Stimulated activated CD4-positive, alpha-beta T cell treated with anti-CD3 and anti-CD28 coated beads, Interleukin-4, amount 100 ng/mL, for 1 hour (primary cell): ENCODE data around the gene SYCE3.
"Not testable (repeated sequence)": the region's sequence is repeated elsewhere in the genome, so short reads cannot be mapped to it uniquely, and the experiment has no call there.

Experiments
- DNase-seq: peaks from one replicate; pipeline ENCODE4 v3.0.0-alpha.2; 2020

Gene SYCE3

GRCh38 chr22:50529897-50530579, 32.7 kb downstream of the SYCE3 start, which contains the start of gene TYMP:
Gene TYMP (minus strand): TSS chr22:50530012. CDS start chr22:50529709, 303 bp downstream.
- DNase-seq = peak; percentile 76

GRCh38 chr22:50529416-50529896, 33.3 kb downstream of the SYCE3 start:
- DNase-seq = peak; percentile 15

GRCh38 chr22:50528682-50529415, 33.9 kb downstream of the SYCE3 start:
- DNase-seq = peak; percentile 13

GRCh38 chr22:50527921-50528681, 34.6 kb downstream of the SYCE3 start:
- DNase-seq = no peak

- no peak for DNase-seq
These were observed 35.6 kb downstream of the SYCE3 start for GRCh38 chr22:50526834-50527801.

GRCh38 chr22:50526108-50526833, 36.4 kb downstream of the SYCE3 start:
- peak; percentile 88 for DNase-seq

- no peak for DNase-seq
These were observed 36.9 kb downstream of the SYCE3 start for GRCh38 chr22:50525858-50526107.

- peak; percentile 99 for DNase-seq
These were observed 37.4 kb downstream of the SYCE3 start, which contains the start of gene SCO2 for GRCh38 chr22:50525104-50525857. Gene SCO2 (minus strand): TSS chr22:50525598. CDS start chr22:50524411, 1,187 bp downstream.

GRCh38 chr22:50524676-50525103, 38.0 kb downstream of the SYCE3 start:
- no peak for DNase-seq

GRCh38 chr22:50523806-50524675, 38.7 kb downstream of the SYCE3 start:
- DNase-seq = no peak

GRCh38 chr22:50523458-50523805, 39.3 kb downstream of the SYCE3 start:
- no peak for DNase-seq

GRCh38 chr22:50522806-50523438, 39.8 kb downstream of the SYCE3 start:
- no peak for DNase-seq

- DNase-seq = no peak
These were observed 40.4 kb downstream of the SYCE3 start for GRCh38 chr22:50522208-50522805.

GRCh38 chr22:50521710-50522109, 41.0 kb downstream of the SYCE3 start:
- no peak for DNase-seq

- DNase-seq = no peak
These were observed 41.8 kb downstream of the SYCE3 start for GRCh38 chr22:50520826-50521453.

GRCh38 chr22:50520184-50520583, 42.5 kb downstream of the SYCE3 start:
- DNase-seq = not testable (repeated sequence)

GRCh38 chr22:50519151-50519550, 43.6 kb downstream of the SYCE3 start:
- no peak for DNase-seq

- DNase-seq = no peak
These were observed 44.1 kb downstream of the SYCE3 start for GRCh38 chr22:50518606-50519005.
